Neural cell (in vitro differentiated cells): ENCODE measurements around the gene ROM1. TPM values are rescaled to one million over a fixed set of nuclear protein-coding genes. Genes with fewer than 3 reads are reported as not detected.
A peak's percentile ranks its signal among the peaks of the same experiment; 100 is the strongest.

Source experiments
- H2AFZ ChIP-seq: fragments of 200-600, 300-800 bp; sonication (generic), shearing (Covaris generic); 2 replicates; pipeline ENCODE4 v1.6.0; 2014; ENCODE audit warnings: low read depth, mild to moderate bottlenecking, antibody characterized with exemption, low read length, moderate library complexity
- H3F3A ChIP-seq: fragments of 200-600 bp; shearing (Covaris generic); 2 replicates; pipeline ENCODE4 v1.6.1; 2016; ENCODE audit warnings: mild to moderate bottlenecking, moderate library complexity, mixed read lengths, antibody characterized with exemption, low read length; ENCODE audit not compliant: insufficient read depth, poor library complexity, severe bottlenecking
- H3K27ac ChIP-seq: fragments of 200-600, 300-800 bp; sonication (generic), shearing (Covaris generic); 2 replicates; pipeline ENCODE4 v1.5.1; 2014; ENCODE audit warnings: mild to moderate bottlenecking, low read length, moderate library complexity
- H3K27me3 ChIP-seq: fragments of 300-800, 200-600 bp; sonication (generic), shearing (Covaris generic); 2 replicates; pipeline ENCODE4 v1.6.0; 2014; ENCODE audit warnings: mild to moderate bottlenecking, low read depth, low read length, moderate library complexity; ENCODE audit not compliant: insufficient read depth
- H3K36me3 ChIP-seq: fragments of 300-800, 200-600 bp; sonication (generic), shearing (Covaris generic); 2 replicates; pipeline ENCODE4 v1.5.1; 2014; ENCODE audit warnings: mild to moderate bottlenecking, antibody characterized with exemption, low read length, moderate library complexity; ENCODE audit not compliant: insufficient read depth
- H3K4me2 ChIP-seq: fragments of 300-800, 200-600 bp; sonication (generic), shearing (Covaris generic); 2 replicates; pipeline ENCODE4 v1.6.0; 2014; ENCODE audit warnings: mild to moderate bottlenecking, low read length
- H3K4me3 ChIP-seq: fragments of 300-800, 200-600 bp; sonication (generic), shearing (Covaris generic); 2 replicates; pipeline ENCODE4 v1.5.1; 2014; ENCODE audit warnings: mild to moderate bottlenecking, low read length, moderate library complexity
- H3K79me2 ChIP-seq: fragments of 200-600 bp; shearing (Covaris generic); replicated peaks from 2 replicates; pipeline ENCODE4 v1.6.0; 2014; ENCODE audit warnings: mild to moderate bottlenecking, low read length, moderate library complexity; ENCODE audit not compliant: insufficient read depth
- H3K9ac ChIP-seq: fragments of 300-800, 200-600 bp; sonication (generic), shearing (Covaris generic); 2 replicates; pipeline ENCODE4 v1.6.1; 2016; ENCODE audit warnings: mild to moderate bottlenecking, low read length, mixed read lengths
- H3K9me2 ChIP-seq: fragments of 200-600 bp; shearing (Covaris generic); 2 replicates; pipeline ENCODE4 v1.6.1; 2016; ENCODE audit warnings: mild to moderate bottlenecking, low read length, mixed read lengths; ENCODE audit not compliant: insufficient read depth
- H3K9me3 ChIP-seq: fragments of 200-600, 300-800 bp; sonication (generic), shearing (Covaris generic); 2 replicates; pipeline ENCODE4 v1.6.1; 2016; ENCODE audit warnings: mild to moderate bottlenecking, mixed run types, low read length, moderate library complexity, mixed read lengths
- H4K20me1 ChIP-seq: fragments of 200-600 bp; shearing (Covaris generic); 2 replicates; pipeline ENCODE4 v1.6.1; 2016; ENCODE audit warnings: mild to moderate bottlenecking, mixed run types; ENCODE audit not compliant: insufficient read depth
- MXI1 ChIP-seq: fragments of 450-650 bp; conservative IDR thresholded peaks from 2 replicates; pipeline ENCODE4 v1.6.1; 2014; ENCODE audit warnings: antibody characterized with exemption, mild to moderate bottlenecking; ENCODE audit not compliant: poor library complexity, severe bottlenecking
- POLR2AphosphoS5 ChIP-seq: IDR thresholded peaks from 2 replicates; pipeline ENCODE4 v1.6.1; 2012
- SMC3 ChIP-seq: fragments of 450-650 bp; conservative IDR thresholded peaks from 2 replicates; pipeline ENCODE4 v1.6.1; 2014; ENCODE audit warnings: antibody characterized with exemption, mild to moderate bottlenecking, moderate library complexity; ENCODE audit not compliant: poor library complexity
- TAF1 ChIP-seq: IDR thresholded peaks from 2 replicates; pipeline ENCODE4 v1.6.1; 2012; ENCODE audit warnings: low read depth
- polyA plus RNA-seq: library from polyadenylated mRNA; depleted of rRNA; stranded (reverse); fragments of >200 nt; gene quantifications from 2 replicates; pipeline ENCODE4 v1.2.3, GENCODE V29; 2014
- small RNA-seq, 3 experiments: library from RNA; depleted of rRNA; stranded (forward); fragments of <200 nt; gene quantifications; one replicate each; pipeline ENCODE3, GENCODE V24; 2012
- TF ChIP-seq, protein P1 (sequence below): IDR thresholded peaks from 2 replicates; pipeline ENCODE4 v1.6.1; 2012; ENCODE audit warnings: borderline replicate concordance

The ROM1 gene
- polyA plus RNA-seq, 1 donor from 2014 or later: 0.31 TPM

DNA sequence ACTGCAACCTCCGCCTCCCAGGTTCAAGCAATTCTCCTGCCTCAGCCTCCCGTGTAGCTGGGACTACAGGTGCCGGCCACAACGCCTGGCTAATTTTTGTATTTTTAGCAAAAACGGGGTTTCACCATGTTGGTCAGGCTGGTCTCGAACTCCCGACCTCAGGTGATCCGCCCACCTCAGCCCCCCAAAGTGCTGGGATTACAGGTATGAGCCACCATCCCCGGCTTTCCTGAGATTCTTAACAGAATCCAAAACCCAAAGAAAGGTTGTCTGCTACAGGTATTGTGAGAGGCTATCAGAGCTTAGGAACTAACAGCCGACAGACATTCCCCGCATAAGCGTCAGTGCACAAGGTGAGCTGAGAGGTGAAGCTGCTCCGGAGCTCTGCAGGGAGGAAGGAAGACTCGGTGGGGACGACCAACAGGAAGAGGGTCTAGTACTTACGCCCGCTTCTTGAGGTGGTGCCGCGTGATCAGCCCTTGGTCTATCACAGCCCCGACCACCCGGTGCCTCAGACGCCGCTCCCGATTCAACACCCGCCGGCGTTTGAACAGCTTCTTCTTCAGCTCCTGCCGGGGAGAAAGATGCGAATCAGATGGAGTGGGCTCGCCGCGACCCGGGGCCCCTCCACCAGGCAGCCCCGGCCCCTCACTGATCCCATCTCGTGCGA, 51.5 kb downstream of the ROM1 start:
- H3F3A ChIP-seq: no peaks in the 10 kb centered on the region
- H3K79me2 ChIP-seq: peaks cover 10% of the 10 kb centered on the region
- H4K20me1 ChIP-seq: no peaks in the 10 kb centered on the region
- H3K4me3 ChIP-seq: peak overlapping the region; percentile 95
- peak overlapping the region; percentile 96 for H3K9ac ChIP-seq
- no peaks in the 10 kb centered on the region for H3K36me3 ChIP-seq
- no peaks in the 10 kb centered on the region for H3K9me3 ChIP-seq
- no peaks in the 10 kb centered on the region for H3K27me3 ChIP-seq
- H3K27ac ChIP-seq: peak overlapping the region; percentile 95
- H2AFZ ChIP-seq: peak overlapping the region; percentile 80
- no peak overlapping the region for H3K4me2 ChIP-seq
- TF ChIP-seq, protein P1, sequence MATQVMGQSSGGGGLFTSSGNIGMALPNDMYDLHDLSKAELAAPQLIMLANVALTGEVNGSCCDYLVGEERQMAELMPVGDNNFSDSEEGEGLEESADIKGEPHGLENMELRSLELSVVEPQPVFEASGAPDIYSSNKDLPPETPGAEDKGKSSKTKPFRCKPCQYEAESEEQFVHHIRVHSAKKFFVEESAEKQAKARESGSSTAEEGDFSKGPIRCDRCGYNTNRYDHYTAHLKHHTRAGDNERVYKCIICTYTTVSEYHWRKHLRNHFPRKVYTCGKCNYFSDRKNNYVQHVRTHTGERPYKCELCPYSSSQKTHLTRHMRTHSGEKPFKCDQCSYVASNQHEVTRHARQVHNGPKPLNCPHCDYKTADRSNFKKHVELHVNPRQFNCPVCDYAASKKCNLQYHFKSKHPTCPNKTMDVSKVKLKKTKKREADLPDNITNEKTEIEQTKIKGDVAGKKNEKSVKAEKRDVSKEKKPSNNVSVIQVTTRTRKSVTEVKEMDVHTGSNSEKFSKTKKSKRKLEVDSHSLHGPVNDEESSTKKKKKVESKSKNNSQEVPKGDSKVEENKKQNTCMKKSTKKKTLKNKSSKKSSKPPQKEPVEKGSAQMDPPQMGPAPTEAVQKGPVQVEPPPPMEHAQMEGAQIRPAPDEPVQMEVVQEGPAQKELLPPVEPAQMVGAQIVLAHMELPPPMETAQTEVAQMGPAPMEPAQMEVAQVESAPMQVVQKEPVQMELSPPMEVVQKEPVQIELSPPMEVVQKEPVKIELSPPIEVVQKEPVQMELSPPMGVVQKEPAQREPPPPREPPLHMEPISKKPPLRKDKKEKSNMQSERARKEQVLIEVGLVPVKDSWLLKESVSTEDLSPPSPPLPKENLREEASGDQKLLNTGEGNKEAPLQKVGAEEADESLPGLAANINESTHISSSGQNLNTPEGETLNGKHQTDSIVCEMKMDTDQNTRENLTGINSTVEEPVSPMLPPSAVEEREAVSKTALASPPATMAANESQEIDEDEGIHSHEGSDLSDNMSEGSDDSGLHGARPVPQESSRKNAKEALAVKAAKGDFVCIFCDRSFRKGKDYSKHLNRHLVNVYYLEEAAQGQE: peak; percentile 86
- TF ChIP-seq POLR2AphosphoS5: no peak
- TF ChIP-seq SMC3: peak; percentile 24
- peak; percentile 86 for TF ChIP-seq MXI1
- TF ChIP-seq TAF1: no peak
- no peaks in the 10 kb centered on the region for H3K9me2 ChIP-seq

Small RNA genes within 50 kb of the gene (small RNA-seq; reads per million reads assigned to genes)
- 0 reads per million in 3 experiments for gene AP001458.1
- gene MIR6747: 0 to 13.3 (median 7.6) reads per million in 3 experiments

Other genes with a start within 250 kb of the ROM1 start
- not detected in 2 replicates for gene SCGB1A1, start 194.2 kb upstream of the ROM1 start, polyA plus RNA-seq
- gene AHNAK, start 66.5 kb upstream of the ROM1 start, polyA plus RNA-seq: 0.11 and 0.12 TPM in 2 replicates
- gene EEF1G, start 39.4 kb upstream of the ROM1 start, polyA plus RNA-seq: 1,473 and 1,555 TPM in 2 replicates
- 12.0 and 17.8 TPM in 2 replicates for gene TUT1, start 21.7 kb upstream of the ROM1 start, polyA plus RNA-seq
- gene MTA2, start 11.4 kb upstream of the ROM1 start, polyA plus RNA-seq: 130 and 140 TPM in 2 replicates
- gene EML3, start 482 bp upstream of the ROM1 start, polyA plus RNA-seq: 0.38 and 2.5 TPM in 2 replicates
- 102 and 127 TPM in 2 replicates for gene B3GAT3, start 8.7 kb downstream of the ROM1 start, polyA plus RNA-seq
- gene GANAB, start 33.4 kb downstream of the ROM1 start, polyA plus RNA-seq: 60.6 and 62.7 TPM in 2 replicates
- gene INTS5, start 40.0 kb downstream of the ROM1 start, polyA plus RNA-seq: 6.5 and 7.5 TPM in 2 replicates
- 92.0 and 103 TPM in 2 replicates for gene C11orf98, start 52.0 kb downstream of the ROM1 start, polyA plus RNA-seq
- 6.3 and 16.0 TPM in 2 replicates for gene CSKMT, start 52.1 kb downstream of the ROM1 start, polyA plus RNA-seq
- 6.8 and 8.4 TPM in 2 replicates for gene UQCC3, start 58.4 kb downstream of the ROM1 start, polyA plus RNA-seq
- 10.5 and 10.6 TPM in 2 replicates for gene LBHD1, start 59.0 kb downstream of the ROM1 start, polyA plus RNA-seq
- 209 and 248 TPM in 2 replicates for gene UBXN1, start 65.8 kb downstream of the ROM1 start, polyA plus RNA-seq
- 0.44 and 0.82 TPM in 2 replicates for gene LRRN4CL, start 76.3 kb downstream of the ROM1 start, polyA plus RNA-seq
- gene BSCL2, start 94.2 kb downstream of the ROM1 start, polyA plus RNA-seq: 304 and 305 TPM in 2 replicates
- 120 and 121 TPM in 2 replicates for gene GNG3, start 94.4 kb downstream of the ROM1 start, polyA plus RNA-seq
- gene HNRNPUL2, start 114.2 kb downstream of the ROM1 start, polyA plus RNA-seq: 27.5 and 29.3 TPM in 2 replicates
- 48.6 and 55.2 TPM in 2 replicates for gene TTC9C, start 115.2 kb downstream of the ROM1 start, polyA plus RNA-seq
- gene ZBTB3, start 140.9 kb downstream of the ROM1 start, polyA plus RNA-seq: 8.5 and 20.9 TPM in 2 replicates
- 207 and 232 TPM in 2 replicates for gene POLR2G, start 148.3 kb downstream of the ROM1 start, polyA plus RNA-seq
- 55.2 and 61.7 TPM in 2 replicates for gene TAF6L, start 158.1 kb downstream of the ROM1 start, polyA plus RNA-seq
- gene TMEM179B, start 174.1 kb downstream of the ROM1 start, polyA plus RNA-seq: 24.5 and 28.1 TPM in 2 replicates
- 16.5 and 27.4 TPM in 2 replicates for gene TMEM223, start 178.7 kb downstream of the ROM1 start, polyA plus RNA-seq
- 26.0 and 32.1 TPM in 2 replicates for gene NXF1, start 192.2 kb downstream of the ROM1 start, polyA plus RNA-seq
- 28.5 and 30.5 TPM in 2 replicates for gene STX5, start 218.8 kb downstream of the ROM1 start, polyA plus RNA-seq
- not detected in 2 replicates for gene TEX54, start 219.6 kb downstream of the ROM1 start, polyA plus RNA-seq
- 50.4 and 71.7 TPM in 2 replicates for gene WDR74, start 226.3 kb downstream of the ROM1 start, polyA plus RNA-seq